Hepatocyte (in vitro differentiated cells): ENCODE results near the gene CHD1.

Experiments used
- CTCF ChIP-seq: fragments of 200-600 bp; sonication (generic); IDR thresholded peaks from 2 replicates; pipeline ENCODE4 v1.5.1; 2016; ENCODE audit warnings: antibody characterized with exemption, mild to moderate bottlenecking; ENCODE audit not compliant: poor library complexity
- EZH2 ChIP-seq: fragments of 200-600 bp; sonication (generic); IDR thresholded peaks from 2 replicates; pipeline ENCODE4 v1.6.1; 2016; ENCODE audit warnings: antibody characterized with exemption, mild to moderate bottlenecking, borderline replicate concordance

- no peak for TF ChIP-seq EZH2
- no peak for TF ChIP-seq CTCF
Observed at GRCh38 chr5:98916540-98916939, 12.3 kb downstream of the CHD1 start.
